ENCODE measurements around the gene SCARF2. TPM values are rescaled to one million over a fixed set of nuclear protein-coding genes. Genes with fewer than 3 reads are reported as not detected.

The SCARF2 gene
- total RNA-seq, 1 experiment from 2014 or later: 10.8 TPM

GRCh38 chr22:20426259-20426615 is 11.4 kb downstream of the SCARF2 start:
- no peak overlapping the region for H3K27ac Mint-ChIP-seq
- H4K91ac ChIP-seq (ENCODE audit: insufficient read length, low read depth, low read length): no peak overlapping the region

More at GRCh38 chr22:20426259-20426615, 11.4 kb downstream of the SCARF2 start:
- H3K79me2 ChIP-seq (ENCODE audit: insufficient read depth, low read length): no peaks in the 10 kb centered on the region
- no peak overlapping the region for H3K9ac ChIP-seq (ENCODE audit: extremely low read depth, insufficient read length, low read length)
- no peak overlapping the region for H3K23ac ChIP-seq (ENCODE audit: insufficient read length, low read depth, low read length)
- no peaks in the 10 kb centered on the region for H3K79me1 ChIP-seq (ENCODE audit: insufficient read depth, low read depth, low read length, poor library complexity, severe bottlenecking)
- no peak overlapping the region for H3K56ac ChIP-seq (ENCODE audit: insufficient read length, low read depth, low read length)
- no peak overlapping the region for H3K14ac ChIP-seq (ENCODE audit: insufficient read depth, low read length)
- H3T11ph ChIP-seq (ENCODE audit: low read length): no peak overlapping the region
- no peak overlapping the region for H3K18ac ChIP-seq (ENCODE audit: insufficient read length, low read depth, low read length)
- Mint-ChIP-seq H3K36me3 (ENCODE audit: insufficient read depth in 1 of 3, low read depth in 3 of 3) (peaks cover 0 to 22% (median 6%) of the 10 kb centered on the region in 3 experiments; a peak in 3 of 7 replicates), H3K4me3 (no peak overlapping the region), H3K27me3 (ENCODE audit: low read depth) (peaks cover 25% of the 10 kb centered on the region), H3K4me1 (peaks cover 11 to 12% of the 10 kb centered on the region in 2 experiments), H3K9me3 (no peaks in the 10 kb centered on the region)
- H2BK20ac ChIP-seq (ENCODE audit: low read depth, low read length, poor library complexity, severe bottlenecking): no peak overlapping the region
- no peak overlapping the region for H2BK5ac ChIP-seq (ENCODE audit: insufficient read length, low read length)
- DNase-seq: peak; percentile 30
- no peak overlapping the region for H4K8ac ChIP-seq (replicated peaks; ENCODE audit: insufficient read length, low read depth, low read length)
- H3K4me1 ChIP-seq (ENCODE audit: insufficient read depth, low read length): no peaks in the 10 kb centered on the region
- H3K4me2 ChIP-seq (ENCODE audit: insufficient read depth, insufficient read length, low read length): no peak overlapping the region
- no peak overlapping the region for H2AFZ ChIP-seq (ENCODE audit: low read length)
- H3K9me3 ChIP-seq (ENCODE audit: control insufficient read depth, low read depth, low read length): no peaks in the 10 kb centered on the region
- TF ChIP-seq, protein P1, sequence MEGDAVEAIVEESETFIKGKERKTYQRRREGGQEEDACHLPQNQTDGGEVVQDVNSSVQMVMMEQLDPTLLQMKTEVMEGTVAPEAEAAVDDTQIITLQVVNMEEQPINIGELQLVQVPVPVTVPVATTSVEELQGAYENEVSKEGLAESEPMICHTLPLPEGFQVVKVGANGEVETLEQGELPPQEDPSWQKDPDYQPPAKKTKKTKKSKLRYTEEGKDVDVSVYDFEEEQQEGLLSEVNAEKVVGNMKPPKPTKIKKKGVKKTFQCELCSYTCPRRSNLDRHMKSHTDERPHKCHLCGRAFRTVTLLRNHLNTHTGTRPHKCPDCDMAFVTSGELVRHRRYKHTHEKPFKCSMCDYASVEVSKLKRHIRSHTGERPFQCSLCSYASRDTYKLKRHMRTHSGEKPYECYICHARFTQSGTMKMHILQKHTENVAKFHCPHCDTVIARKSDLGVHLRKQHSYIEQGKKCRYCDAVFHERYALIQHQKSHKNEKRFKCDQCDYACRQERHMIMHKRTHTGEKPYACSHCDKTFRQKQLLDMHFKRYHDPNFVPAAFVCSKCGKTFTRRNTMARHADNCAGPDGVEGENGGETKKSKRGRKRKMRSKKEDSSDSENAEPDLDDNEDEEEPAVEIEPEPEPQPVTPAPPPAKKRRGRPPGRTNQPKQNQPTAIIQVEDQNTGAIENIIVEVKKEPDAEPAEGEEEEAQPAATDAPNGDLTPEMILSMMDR (conservative IDR thresholded peaks at IDR 0.05): no peak
- no peak overlapping the region for H4K5ac ChIP-seq (ENCODE audit: insufficient read length, low read depth, low read length)
- H2BK12ac ChIP-seq (ENCODE audit: insufficient read length, low read depth, low read length): no peak overlapping the region
- peaks cover 3% of the 10 kb centered on the region for H4K20me1 ChIP-seq (ENCODE audit: control insufficient read depth, insufficient read depth, insufficient read length)
- no peak overlapping the region for H2BK15ac ChIP-seq (ENCODE audit: low read depth, low read length)
- H2BK120ac ChIP-seq (ENCODE audit: low read depth, low read length, poor library complexity, severe bottlenecking): no peak overlapping the region
- H3K4ac ChIP-seq (ENCODE audit: low read depth, low read length): no peak overlapping the region
- no peak overlapping the region for H2AK5ac ChIP-seq (ENCODE audit: insufficient read length, low read length)
- no peaks in the 10 kb centered on the region; the same call in 1 of the 2 replicates for H3K27me3 ChIP-seq (ENCODE audit: insufficient read depth, low read length)
- WGBS (ENCODE audit: extremely low coverage, insufficient read length, low lambda C conversion rate): no CpG with 5 or more reads among the region's 12 CpGs
- peaks cover 7% of the 10 kb centered on the region for H3K23me2 ChIP-seq (ENCODE audit: insufficient read length, low read depth, low read length, poor library complexity, severe bottlenecking)
- H3K27ac ChIP-seq (ENCODE audit: insufficient read length, low read depth, low read length): no peak overlapping the region
